Stimulated activated CD4-positive, alpha-beta T cell treated with anti-CD3 and anti-CD28 coated beads, Interleukin-1b, Interleukin-23, amount 100 ng/mL, for 24 hours (primary cell): Measurements from ENCODE around the gene SLC5A2.
A peak's percentile ranks its signal among the peaks of the same experiment; 100 is the strongest.

Source experiments
- DNase-seq, 4 experiments: peaks; one replicate each; pipeline ENCODE4 v3.0.0-alpha.2; 2020; ENCODE audit warnings: low read depth in 4 of 4, low spot score in 1 of 4

The SLC5A2 gene

DNA sequence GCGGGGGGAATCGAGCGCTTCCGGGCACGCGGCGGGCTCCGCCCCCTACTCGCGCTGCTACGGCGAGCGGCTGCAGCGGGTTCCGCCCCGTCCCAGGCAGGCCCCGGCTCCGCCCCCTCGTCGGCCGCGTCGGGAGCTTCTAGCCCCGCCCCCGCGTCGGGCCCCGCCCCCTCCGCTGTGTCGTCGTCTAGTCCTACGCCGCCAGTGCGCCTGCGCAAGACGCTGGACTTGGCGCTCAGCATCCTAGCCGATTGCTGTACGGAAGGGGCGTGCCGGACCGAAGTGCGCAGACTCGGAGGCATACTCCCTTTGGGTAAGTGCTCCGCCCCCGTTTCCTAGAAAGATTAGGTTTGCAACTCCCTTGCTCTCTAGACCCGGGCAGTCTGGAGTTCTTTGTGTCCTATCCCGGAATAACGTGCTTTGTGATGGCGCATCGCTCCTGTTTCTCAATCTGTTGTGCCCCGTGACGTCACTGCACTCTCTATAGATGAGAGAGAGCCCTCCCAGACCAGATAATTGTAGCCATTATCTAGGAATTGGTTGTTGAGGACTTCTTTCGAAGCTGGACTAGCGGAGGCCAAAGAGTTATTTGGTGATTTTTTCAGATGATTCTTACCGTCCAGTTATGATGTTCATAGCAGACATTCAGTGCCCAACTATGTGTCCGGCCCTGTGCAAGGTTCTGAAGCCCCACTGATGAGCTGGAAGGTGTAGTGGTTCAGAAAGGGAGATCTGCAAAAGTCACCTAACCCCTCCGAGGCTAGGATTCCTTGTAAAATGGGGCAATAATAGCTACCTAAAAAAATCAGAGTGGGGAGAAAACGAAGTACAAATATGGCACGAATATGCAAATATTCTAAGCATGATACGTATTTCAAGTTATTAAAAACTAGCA lies 23.0 kb upstream of the SLC5A2 start:
- peak; percentile 99 to 100 (median 100) for DNase-seq

DNA sequence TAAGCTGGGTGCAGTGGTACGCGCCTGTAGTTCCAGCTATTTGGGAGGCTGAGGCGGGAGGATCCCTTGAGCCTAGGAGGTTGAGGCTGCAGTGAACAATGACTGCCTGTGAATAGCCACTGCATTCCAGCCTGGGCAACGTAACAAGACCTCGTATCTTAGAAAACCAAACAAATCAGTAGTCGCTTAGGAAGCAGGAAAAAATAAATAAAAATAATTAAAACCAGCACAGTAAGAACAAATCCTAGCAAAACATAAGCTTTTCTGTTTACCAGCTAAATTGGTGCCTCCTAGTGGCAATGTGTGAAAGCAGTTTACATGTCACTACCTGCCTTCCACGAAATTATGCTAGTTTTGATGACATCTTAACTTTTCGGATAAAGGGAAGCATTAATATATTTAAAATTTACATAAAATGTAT lies 22.3 kb upstream of the SLC5A2 start:
- DNase-seq, result no peak

DNA sequence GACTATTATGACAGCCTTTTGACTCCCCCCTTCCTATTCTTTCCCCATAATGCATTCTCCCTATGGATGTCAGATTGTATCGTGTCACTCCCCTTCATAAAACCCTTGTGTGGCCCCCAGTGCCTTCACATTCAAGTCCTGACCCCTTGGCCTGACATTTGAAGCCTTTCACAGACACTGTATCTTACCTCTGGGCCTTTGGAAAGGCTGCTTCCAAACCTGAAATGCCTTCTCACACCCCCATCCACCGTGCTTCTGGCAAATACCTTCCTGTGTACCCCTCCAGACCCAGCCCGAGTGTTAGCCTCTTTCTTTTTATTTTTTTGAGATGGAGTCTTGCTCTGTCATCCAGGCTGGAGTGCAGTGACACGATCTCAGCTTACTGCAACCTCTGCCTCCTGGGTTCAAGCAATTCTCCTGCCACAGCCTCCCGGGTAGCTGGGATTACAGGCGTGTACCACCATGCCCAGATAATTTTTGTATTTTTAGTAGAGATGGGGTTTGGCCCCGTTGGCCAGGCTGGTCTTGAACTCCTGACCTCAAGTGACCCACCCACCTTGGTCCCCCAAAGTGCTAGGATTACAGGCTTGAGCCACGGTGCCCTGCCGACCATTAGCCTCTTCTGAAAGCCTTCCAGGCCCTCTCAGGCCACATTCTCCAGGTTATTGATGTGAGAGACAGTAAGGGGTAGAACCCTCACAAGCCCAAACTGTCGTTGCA lies 21.6 kb upstream of the SLC5A2 start:
- DNase-seq, result no peak

DNA sequence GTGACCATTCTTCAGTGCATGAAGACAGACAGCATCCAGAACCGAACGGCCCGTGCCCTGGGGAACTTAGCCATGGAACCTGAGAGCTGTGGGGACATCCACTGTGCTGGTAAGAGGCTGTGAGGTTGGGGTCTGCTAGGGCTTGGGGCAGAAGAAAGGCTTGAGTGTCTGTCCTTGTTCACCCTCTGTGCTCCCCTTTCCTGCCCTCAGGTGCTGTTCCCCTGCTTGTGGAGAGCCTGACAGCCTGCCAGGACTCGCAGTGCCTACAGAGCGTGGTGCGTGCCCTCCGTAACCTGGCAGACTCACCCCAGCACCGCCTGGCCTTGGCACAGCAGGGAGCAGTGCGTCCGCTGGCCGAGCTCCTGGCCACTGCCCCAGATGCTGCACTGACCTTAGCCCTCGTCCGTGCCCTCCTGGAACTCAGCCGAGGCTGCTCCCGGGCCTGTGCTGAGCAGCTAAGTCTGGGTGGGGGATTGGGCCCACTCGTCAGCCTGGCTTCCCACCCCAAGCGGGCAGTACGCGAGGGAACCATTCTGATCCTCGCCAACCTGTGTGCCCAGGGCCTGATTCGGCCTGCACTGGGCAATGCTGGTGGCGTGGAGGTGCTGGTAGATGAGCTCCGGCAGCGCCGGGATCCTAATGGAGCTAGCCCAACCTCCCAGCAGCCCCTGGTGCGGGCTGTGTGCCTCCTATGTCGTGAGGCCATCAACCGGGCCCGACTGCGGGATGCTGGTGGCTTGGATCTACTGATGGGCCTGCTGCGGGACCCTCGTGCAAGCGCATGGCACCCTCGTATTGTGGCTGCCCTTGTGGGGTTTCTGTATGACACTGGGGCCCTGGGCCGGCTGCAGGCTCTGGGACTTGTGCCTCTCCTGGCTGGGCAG lies 20.8 kb upstream of the SLC5A2 start:
- DNase-seq, result no peak

DNA sequence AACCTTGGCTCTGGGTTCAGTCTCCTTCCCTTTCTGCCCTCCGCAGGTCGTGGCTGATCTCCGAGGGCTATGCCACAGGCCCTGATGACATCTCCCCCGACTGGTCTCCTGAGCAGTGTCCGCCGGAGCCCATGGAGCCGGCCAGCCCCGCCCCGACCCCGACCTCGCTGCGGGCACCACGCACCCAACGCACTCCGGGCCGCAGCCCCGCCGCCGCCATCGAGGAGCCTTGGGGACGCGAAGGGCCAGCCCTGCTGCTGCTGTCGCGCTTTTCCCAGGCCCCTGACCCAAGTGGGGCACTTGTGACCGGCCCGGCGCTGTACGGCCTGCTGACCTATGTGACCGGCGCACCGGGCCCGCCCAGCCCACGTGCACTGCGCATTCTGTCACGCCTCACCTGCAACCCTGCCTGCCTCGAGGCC lies 18.6 kb upstream of the SLC5A2 start:
- no peak for DNase-seq

DNA sequence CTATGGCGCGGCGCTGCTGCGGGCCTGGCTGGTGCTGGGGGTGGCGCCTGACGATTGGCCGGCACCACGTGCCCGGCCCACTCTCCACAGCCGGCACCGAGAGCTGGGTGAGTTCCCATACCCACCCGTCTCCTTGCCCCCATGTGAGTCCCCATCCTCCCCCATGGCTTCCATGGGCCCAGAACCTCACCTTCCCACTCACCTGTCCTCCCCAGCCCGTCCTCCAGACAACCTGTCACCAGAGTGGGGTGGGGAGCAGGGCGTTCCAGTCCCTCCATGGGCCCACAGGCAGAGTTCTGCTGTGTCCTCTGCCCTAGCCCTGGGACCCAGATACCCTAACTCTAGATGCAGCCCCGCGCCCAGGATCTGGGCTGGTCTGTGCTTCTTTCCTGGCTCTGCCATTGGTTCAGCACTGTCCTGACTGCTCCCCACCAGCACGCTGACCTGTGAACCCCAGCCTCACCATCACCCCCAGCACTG lies 18.1 kb upstream of the SLC5A2 start:
- no peak for DNase-seq

DNA sequence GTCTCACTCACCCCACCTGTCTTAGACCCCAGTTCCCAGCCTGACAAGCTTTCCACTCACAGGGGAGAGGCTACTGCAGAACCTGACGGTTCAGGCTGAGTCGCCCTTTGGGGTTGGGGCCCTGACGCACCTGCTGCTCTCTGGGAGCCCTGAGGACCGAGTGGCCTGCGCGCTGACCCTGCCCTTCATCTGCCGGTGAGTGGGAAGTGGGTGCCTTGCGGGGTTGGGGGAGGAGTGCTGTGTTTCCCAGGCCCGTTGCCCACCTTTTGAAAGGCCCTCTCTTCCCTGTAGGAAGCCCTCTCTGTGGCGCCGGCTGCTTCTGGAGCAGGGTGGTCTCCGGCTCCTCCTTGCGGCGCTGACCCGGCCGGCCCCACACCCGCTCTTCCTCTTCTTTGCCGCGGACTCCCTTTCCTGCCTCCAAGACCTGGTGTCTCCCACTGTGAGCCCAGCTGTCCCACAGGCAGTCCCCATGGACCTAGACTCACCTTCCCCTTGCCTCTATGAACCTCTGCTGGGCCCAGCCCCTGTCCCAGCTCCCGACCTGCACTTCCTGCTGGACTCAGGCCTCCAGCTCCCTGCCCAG lies 17.0 kb upstream of the SLC5A2 start:
- no peak for DNase-seq

DNA sequence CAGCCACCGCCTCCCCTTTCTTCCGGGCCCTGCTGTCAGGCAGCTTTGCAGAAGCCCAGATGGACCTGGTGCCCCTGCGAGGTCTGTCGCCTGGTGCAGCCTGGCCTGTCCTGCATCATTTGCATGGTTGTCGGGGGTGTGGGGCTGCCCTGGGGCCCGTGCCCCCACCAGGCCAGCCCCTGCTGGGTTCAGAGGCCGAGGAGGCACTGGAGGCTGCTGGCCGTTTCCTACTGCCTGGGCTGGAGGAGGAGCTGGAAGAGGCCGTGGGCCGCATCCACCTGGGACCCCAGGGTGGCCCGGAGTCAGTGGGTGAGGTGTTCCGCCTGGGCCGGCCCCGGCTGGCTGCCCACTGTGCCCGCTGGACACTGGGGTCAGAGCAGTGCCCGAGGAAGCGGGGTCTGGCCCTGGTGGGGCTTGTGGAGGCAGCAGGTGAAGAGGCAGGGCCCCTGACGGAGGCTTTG lies 16.5 kb upstream of the SLC5A2 start:
- DNase-seq, result no peak

DNA sequence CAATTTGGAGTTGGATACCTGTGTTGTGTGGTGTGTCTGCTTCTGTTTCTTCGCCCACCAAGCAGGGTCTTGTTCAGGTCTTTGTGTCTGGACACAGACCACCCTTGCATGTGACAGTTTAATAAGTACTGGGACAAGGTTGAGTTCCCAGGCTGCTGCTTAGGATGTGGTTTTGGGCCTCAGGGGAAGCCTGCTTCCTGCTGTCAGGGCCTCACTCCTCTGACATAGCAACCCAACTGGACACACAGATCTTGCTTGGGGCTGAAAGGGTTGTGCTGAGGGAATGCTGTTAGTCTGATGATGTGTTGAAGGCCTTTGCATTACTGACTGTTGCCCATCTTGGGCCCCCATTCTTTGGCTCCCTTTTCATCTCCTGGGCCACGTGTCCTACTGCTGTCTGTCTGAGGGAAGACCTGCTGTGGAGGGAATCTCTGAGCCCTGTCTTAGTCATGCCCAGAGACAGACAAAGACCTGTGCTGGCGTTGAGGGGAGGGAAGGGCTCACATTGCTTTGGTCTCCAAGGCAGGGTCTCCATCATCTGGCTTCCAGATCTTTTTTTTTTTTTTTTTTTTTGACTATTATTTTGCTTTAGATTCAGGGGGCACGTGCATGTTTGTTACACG lies 15.7 kb upstream of the SLC5A2 start:
- DNase-seq, result no peak

DNA sequence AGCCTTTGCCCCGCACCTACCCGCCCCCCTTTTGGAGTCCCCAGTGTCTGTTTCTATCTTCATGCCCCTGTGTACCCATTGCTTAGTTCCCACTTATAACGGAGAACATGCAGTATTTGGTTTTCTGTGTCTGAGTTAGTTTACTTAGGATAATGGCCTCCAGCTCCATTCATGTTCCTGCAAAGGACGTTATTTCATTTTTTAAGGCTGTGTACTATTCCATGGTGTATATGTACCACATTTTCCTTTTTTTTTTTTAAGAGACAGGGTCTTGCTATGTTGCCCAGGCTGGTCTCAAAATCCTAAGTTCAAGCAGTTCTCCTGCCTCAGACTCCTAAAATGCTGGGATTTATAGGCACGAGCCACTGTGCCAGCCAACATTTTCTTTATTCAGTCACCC lies 15.1 kb upstream of the SLC5A2 start:
- no peak for DNase-seq

DNA sequence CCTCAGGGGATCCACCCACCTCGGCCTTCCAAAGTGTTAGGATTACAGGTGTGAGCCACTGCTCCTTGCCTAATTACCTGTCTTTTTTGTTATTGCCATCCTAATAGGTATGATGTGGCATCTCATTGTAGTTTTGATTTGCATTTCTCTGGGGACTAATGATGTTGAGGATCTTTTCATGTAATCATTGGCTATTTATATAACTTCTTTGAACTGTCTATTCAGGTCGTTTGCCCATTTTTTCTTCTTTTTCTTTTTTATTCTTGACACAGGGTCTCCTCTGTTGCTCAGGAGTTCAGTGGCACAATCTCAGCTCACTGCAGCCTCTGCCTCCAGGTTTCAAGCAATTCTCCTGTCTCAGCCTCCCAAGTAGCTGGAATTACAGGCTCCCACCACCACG lies 12.3 kb upstream of the SLC5A2 start:
- no peak for DNase-seq

DNA sequence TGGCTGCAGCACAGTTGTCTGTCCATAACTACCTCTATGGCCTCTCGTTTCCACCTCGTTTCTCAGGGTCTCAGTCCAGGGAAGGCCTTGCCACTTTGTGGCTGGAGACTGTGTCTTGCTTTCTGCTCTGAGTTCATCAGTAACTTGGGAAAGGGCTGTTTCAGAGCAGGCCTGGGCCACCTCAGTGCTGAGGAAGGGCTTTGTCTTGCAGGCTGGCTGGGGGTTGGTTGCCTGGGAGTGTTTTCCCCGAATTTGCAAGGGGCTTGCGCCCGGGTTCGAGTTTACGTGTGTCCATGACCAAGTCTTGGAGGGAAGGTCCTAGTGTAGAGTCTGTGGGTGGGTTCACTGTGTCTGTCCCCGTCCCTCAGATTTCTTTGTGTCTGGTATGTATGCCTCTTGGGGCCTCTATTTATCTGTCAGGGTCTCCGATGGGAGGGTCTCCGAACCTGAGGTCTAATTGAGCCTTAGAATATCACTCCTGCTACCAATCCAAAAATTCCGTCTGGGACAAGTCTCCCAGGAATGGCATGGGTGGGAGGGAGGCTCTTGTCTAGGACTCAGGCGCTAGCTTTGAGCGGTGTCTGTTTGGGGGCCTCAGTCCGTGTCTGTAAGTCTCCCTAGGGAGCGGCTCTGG lies 11.6 kb upstream of the SLC5A2 start:
- no peak for DNase-seq

DNA sequence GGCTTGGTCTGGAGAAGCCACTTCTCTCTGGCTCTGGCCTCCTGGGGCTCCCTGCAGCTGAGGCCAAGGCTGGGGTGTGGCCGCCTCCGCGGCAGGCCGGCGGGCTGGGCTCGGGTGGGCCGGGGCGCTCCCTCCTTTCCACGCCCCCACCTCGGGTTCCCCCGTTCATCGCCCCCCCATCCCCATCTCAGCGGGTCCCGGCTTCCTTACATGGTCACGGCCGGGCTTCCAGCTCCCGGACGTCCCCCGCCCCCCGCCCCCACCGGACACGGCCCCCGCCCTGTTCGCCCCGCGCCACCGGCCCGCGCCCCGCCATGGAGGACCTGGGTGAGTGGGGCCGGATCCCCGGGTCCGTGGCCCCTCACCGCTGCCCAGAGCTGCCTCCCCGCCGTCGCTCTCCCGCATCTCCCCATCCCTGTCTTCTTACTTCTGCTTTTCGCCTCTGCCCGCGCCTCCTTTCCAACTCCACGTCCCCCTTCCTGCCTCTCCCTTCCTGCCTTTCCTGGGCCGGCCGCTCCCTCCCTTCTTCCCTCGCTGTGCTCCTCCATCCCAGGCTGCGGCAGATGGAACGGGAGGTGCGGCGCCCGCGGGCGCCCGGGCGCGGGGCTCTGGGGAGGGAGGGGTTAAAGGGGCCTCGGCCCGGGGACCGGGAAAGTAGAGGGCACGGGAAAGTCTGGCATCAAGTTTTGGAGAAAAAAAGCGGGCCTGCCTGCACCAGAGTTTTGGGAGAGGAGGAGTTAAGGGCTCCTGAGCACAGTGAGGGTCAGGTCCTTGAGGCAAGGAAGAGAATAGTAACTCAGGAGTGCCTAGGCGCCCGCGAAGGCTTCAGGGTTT lies 10.8 kb upstream of the SLC5A2 start, which contains the start of gene TGFB1I1:
TSS of gene TGFB1I1 (plus strand) at position 278 of the 834 bp plus-strand sequence. CDS start at position 315, 37 bp downstream.
- no peak for DNase-seq

DNA sequence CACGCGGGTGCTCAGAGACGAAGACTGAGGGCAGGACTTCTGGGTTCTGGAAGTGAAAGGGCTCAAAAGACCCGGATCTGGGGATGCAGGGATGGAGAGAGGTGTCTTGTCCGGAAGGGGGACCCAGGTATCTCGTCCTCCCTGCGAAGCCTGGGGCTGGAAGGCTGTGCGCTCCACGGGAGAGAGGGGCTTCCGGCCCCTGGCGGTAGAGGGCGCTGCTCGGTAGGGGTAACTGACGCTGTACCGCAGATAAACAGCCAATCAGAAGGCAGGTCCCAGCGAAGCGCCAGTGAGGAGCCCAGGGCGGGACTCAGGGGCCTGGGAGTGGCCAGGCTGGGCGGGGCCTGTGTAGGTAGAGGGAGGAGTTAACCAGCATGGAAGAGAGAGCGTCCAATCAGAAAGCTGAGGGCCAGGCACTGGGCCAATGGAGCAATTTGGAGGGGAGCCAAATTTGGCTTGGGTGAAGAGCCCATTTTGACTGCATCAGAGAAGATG lies 10.2 kb upstream of the SLC5A2 start:
- DNase-seq, result peak in 1 of 4 experiments; percentile 12

DNA sequence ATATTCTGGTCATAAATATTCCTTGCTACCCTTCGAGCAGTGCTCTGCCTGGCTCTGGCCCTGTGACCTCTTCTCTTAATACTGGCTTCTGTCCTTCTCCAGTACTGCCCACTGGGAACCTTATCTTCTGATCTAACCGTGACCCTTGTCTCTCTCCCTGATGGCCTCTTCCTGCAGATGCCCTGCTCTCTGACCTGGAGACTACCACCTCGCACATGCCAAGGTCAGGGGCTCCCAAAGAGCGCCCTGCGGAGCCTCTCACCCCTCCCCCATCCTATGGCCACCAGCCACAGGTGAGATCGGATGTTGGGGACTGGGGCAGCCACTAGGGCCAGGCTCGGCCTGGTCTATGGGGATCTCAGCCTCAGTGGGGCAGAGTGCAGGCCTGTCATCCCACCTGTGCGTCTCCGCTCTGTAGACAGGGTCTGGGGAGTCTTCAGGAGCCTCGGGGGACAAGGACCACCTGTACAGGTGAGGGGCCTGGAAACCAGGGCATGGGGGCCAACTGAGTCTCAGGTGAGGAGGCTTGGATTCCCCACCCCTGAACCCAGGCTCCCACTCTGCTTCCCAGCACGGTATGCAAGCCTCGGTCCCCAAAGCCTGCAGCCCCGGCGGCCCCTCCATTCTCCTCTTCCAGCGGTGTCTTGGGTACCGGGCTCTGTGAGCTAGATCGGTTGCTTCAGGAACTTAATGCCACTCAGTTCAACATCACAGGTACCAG lies 9.5 kb upstream of the SLC5A2 start:
- DNase-seq, result no peak

DNA sequence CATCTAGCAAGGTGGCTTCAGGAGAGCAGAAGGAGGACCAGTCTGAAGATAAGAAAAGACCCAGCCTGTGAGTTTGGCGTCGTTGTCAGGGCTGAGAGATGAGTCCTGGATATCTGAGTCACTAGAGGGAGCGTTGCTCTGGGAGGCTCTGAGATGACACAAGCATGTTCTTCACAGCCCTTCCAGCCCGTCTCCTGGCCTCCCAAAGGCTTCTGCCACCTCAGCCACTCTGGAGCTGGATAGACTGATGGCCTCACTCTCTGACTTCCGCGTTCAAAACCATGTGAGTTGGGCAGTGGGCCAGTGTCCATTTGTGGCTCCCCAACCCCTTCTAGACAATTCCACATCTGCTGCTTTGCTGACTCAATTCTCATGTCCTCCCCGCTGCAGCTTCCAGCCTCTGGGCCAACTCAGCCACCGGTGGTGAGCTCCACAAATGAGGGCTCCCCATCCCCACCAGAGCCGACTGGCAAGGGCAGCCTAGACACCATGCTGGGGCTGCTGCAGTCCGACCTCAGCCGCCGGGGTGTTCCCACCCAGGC lies 8.7 kb upstream of the SLC5A2 start:
- no peak for DNase-seq
